ENCODE results near the gene SLC25A40. TPM values are rescaled to one million over a fixed set of nuclear protein-coding genes. Genes with fewer than 3 reads are reported as not detected.
A peak's percentile ranks its signal among the peaks of the same experiment; 100 is the strongest.
"Not testable (repeated sequence)": the region's sequence is repeated elsewhere in the genome, so short reads cannot be mapped to it uniquely, and the experiment has no call there.

The SLC25A40 gene
- total RNA-seq, 1 experiment from 2014 or later, result 17.0 TPM

- no peak for DNase-seq (ENCODE audit: low read depth)
Measured at GRCh38 chr7:87872346-87872745, 3.8 kb downstream of the SLC25A40 start.

DNA sequence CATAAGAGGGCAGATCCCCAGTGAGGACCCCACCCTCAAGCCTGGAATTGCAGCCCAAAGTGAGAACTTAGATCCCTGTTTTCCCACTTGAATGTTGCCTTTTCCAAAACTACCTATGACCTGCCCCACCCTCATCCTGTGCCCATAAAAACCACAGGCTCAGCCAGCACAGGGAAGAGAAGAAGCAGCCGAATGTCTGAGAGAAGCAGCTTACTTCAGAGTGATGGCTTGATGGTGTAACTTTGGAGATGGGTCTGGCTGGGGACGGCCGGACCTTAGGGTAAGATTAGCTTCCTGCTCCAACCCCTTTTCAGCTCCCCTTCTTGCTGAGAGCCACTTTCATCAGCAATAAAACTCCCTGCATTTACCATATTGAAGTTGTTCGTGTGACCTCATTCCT is 5.7 kb downstream of the SLC25A40 start:
- DNase-seq (ENCODE audit: low read depth), result no peak

- DNase-seq (ENCODE audit: low read depth), result not testable (repeated sequence)
Measured at GRCh38 chr7:87866533-87866932, 9.6 kb downstream of the SLC25A40 start.

- no peak for DNase-seq (ENCODE audit: low read depth)
Measured at GRCh38 chr7:87866089-87866488, 10.1 kb downstream of the SLC25A40 start.

GRCh38 chr7:87858417-87859100 is 17.6 kb downstream of the SLC25A40 start:
- DNase-seq (ENCODE audit: low read depth), result no peak

DNA sequence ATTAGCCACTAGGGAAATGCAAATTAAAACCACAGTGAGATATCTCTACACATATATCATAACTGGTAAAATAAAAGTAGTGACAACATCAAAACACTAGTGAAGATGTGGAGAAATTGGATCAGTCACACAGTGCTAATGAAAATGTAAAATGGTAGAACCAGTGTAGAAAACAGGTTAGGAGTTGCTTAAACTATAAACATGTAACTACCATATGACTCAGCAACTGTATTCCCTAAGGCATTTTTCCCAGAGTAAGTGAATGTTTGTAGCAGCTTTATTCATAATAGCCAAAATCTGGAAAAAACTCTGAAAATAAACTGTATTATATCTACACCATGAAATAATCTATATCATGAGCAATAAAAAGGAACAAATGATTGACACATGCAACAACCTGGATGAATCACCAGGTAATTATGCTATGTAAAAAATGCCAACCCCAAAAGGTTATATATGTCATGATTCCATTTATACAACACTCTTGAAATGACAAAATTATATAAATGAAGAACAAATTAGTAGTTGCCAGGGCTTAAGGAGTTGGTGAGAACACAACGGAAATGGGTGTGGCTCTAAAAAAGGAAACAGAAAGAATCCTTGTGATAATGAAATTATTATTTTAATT is 22.8 kb downstream of the SLC25A40 start:
- DNase-seq (ENCODE audit: low read depth), result no peak

GRCh38 chr7:87852306-87852705 is 23.9 kb downstream of the SLC25A40 start:
- no peak for DNase-seq (ENCODE audit: low read depth)

- no peak for DNase-seq (ENCODE audit: low read depth)
Measured at GRCh38 chr7:87850836-87851593, 25.1 kb downstream of the SLC25A40 start.

- DNase-seq (ENCODE audit: low read depth), result no peak
Measured at GRCh38 chr7:87837597-87837996, 38.6 kb downstream of the SLC25A40 start.

- no peak for DNase-seq (ENCODE audit: low read depth)
Measured at GRCh38 chr7:87833130-87833529, 43.0 kb downstream of the SLC25A40 start.

GRCh38 chr7:87831097-87831496 is 45.1 kb downstream of the SLC25A40 start:
- DNase-seq (ENCODE audit: low read depth), result no peak

DNA sequence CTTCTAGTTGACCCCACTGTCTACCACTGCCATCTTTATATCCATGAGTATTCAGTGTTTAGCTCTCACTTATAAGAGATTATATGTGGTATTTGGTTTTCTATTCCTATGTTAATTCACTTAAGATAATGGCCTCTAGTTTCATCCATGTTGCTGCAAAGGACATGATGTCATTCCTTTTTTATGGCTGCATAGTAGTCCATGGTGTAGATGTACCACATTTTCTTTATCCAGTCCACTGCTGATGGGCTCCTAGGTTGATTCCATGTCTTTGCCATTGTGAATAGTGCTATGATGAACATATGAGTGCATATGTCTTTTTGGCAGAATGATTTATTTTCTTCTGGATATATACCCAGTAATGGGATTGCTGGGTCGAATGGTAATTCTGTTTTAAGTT is 47.8 kb downstream of the SLC25A40 start:
- not testable (repeated sequence) for DNase-seq (ENCODE audit: low read depth)

GRCh38 chr7:87825369-87825768 is 50.8 kb downstream of the SLC25A40 start:
- peak; percentile 7 for DNase-seq (ENCODE audit: low read depth)

GRCh38 chr7:87822056-87822455 is 54.1 kb downstream of the SLC25A40 start:
- not testable (repeated sequence) for DNase-seq (ENCODE audit: low read depth)

- DNase-seq (ENCODE audit: low read depth), result no peak
Measured at GRCh38 chr7:87818336-87818735, 57.8 kb downstream of the SLC25A40 start.

- no peak for DNase-seq (ENCODE audit: low read depth)
Measured at GRCh38 chr7:87816389-87816788, 59.8 kb downstream of the SLC25A40 start.

DNA sequence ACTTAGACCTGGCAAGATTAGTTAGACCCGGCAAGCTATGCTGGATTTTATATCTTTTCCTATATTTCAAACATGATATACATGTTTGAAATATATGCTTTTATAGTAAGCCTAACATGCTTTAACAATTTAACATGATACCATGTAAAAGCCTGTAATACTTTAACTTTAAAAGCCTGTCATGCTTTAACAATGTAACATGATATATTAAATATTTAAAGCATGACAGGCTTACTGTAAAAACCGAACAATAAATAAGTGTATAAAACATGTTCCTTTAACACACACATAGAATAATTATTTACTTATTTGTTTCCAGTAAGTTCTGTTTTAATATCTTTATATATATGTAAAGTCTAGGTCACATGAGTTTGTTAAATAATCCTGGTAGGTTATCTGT is 65.4 kb downstream of the SLC25A40 start:
- no peak for DNase-seq (ENCODE audit: low read depth)

DNA sequence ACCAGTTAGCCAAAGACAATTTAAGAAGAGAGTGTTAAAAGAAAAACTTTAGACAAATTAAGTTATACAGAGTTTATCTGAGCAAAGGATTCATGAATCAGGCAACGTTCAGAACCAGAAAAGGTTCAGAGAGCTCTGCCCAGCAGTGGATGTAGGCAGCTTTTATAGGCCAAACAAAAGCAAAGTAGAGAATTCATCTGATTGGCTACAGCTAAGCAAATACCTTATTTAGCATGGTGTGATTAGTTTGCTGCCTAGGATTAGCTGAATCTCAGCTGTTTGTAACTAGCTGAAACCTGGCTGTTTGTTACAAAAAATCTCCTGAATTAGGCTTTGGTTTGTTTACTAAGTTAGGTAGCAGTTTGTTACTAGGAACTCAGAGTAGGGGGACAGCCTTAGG is 66.0 kb downstream of the SLC25A40 start:
- no peak for DNase-seq (ENCODE audit: low read depth)

- DNase-seq (ENCODE audit: low read depth), result no peak
Measured at GRCh38 chr7:87806150-87806549, 70.0 kb downstream of the SLC25A40 start.

DNA sequence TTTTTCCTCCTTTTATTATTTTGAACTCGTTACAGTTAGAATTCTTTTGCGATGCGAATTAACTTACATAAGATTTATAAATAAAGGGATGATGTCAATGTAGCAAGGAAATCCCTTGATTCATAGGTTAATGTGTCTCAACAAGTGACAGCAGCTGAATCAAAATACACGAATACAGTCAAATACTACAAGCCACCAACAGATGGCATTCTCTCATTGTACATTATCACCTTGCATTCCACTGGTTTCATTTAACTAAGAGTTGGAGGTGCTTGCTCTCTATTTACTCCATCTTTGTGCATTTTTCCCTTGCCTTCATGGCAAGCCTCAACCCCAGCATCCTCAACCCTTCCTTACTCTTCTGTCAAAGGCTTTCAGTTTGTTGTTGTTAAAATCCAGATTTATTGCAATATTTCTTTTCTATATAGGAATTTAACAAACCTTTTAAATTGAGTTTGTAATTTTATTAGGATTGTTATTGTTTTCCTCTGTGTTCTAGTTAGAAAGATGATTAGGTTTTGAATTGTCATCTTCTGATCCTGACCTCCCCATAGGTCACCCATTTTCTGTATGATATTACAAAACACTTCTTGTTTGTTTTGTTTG is 78.3 kb downstream of the SLC25A40 start:
- DNase-seq (ENCODE audit: low read depth), result peak; percentile 16

DNA sequence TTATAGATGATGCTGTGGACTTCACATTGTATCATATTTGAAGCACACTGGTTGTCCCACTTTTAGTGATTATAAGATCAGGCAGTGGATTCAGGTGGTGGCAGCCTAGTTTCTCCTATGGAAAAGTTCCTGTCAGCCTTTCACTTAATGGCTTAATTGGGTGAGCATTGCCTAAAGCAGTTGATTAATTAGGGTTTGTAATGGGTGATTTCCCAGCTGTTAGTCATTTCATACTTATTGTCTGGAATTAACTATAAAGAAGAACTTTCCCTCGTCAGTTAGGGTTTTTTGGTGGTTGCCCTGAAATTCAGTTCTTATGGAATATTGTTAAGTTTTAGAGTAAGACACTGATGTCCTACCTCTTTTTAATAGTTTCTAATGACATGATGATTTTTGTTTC is 78.8 kb downstream of the SLC25A40 start:
- no peak for DNase-seq (ENCODE audit: low read depth)

GRCh38 chr7:87785368-87785995 is 90.7 kb downstream of the SLC25A40 start:
- DNase-seq (ENCODE audit: low read depth), result no peak

All from Daoy (cell line).